GM06990 (cell line): ENCODE measurements around the gene BNC2.

Experiments
- DNase-seq: peaks from one replicate; pipeline ENCODE4 v3.0.0-alpha.2; 2011; ENCODE audit not compliant: insufficient read length; ENCODE audit errors: extremely low read depth
- H3K27me3 ChIP-seq: replicated peaks from 2 replicates; pipeline ENCODE4 v1.6.0; 2011; ENCODE audit warnings: low read length; ENCODE audit not compliant: control insufficient read depth, insufficient read depth
- H3K36me3 ChIP-seq: 2 replicates; pipeline ENCODE4 v1.5.1; 2011; ENCODE audit warnings: low read length; ENCODE audit not compliant: control insufficient read depth, insufficient read depth
- H3K4me3 ChIP-seq: replicated peaks from 2 replicates; pipeline ENCODE4 v1.5.1; 2011; ENCODE audit warnings: low read depth, mild to moderate bottlenecking, control low read depth, low read length
- CTCF ChIP-seq: IDR thresholded peaks from 2 replicates; pipeline ENCODE4 v1.5.1; 2011; ENCODE audit warnings: low read length, control low read depth, mild to moderate bottlenecking, inconsistent platforms; ENCODE audit not compliant: insufficient read depth, poor library complexity, severe bottlenecking

The BNC2 gene

GRCh38 chr9:16572005-16572734 is 298.3 kb downstream of the BNC2 start:
- DNase-seq = no peak
- Histone ChIP-seq H3K4me3 (no peak overlapping the region), H3K36me3 (no peaks in the 10 kb centered on the region), H3K27me3 (no peaks in the 10 kb centered on the region)
- no peak for TF ChIP-seq CTCF

GRCh38 chr9:16571127-16571802 is 299.2 kb downstream of the BNC2 start:
- DNase-seq = no peak
- Histone ChIP-seq H3K4me3 (no peak overlapping the region), H3K27me3 (no peaks in the 10 kb centered on the region), H3K36me3 (no peaks in the 10 kb centered on the region)
- no peak for TF ChIP-seq CTCF

GRCh38 chr9:16563446-16563845 is 307.0 kb downstream of the BNC2 start:
- H3K27me3 ChIP-seq = no peaks in the 10 kb centered on the region
- no peak for DNase-seq
- TF ChIP-seq CTCF = no peak
- H3K36me3 ChIP-seq = no peaks in the 10 kb centered on the region
- H3K4me3 ChIP-seq = no peak overlapping the region

GRCh38 chr9:16561121-16561520 is 309.3 kb downstream of the BNC2 start:
- Histone ChIP-seq H3K27me3 (no peaks in the 10 kb centered on the region), H3K36me3 (no peaks in the 10 kb centered on the region), H3K4me3 (no peak overlapping the region)
- TF ChIP-seq CTCF = no peak
- DNase-seq = no peak

GRCh38 chr9:16559418-16560188 is 310.9 kb downstream of the BNC2 start:
- Histone ChIP-seq H3K4me3 (no peak overlapping the region), H3K36me3 (no peaks in the 10 kb centered on the region), H3K27me3 (no peaks in the 10 kb centered on the region)
- no peak for TF ChIP-seq CTCF
- DNase-seq = no peak
